Measurements from ENCODE around the gene IGSF23.

DNA sequence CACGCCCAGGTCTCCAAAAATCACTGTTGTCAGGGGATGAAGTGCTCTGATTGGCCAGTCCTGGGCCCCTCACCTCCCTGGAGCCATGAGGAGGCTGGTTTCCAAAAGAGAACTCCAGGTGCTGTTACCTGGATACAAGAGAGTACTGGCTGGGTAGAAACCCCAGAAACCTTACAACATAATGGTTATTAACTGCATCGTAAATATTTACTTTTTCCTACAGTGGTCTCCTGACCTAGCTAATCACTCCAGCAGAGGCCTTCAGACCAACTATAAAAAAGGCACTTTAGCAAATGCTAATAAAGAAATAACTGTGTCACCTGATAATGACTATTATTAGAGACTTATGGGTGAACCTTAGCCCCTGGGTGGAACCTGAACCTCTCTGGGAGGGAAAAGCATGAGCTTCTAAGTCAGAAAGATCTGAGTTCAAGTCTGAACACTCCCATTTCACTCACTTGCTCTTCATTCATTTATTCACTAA is 1.5 kb upstream of the IGSF23 start:
- no peak for TF ChIP-seq CTCF (IDR thresholded peaks at IDR 0.05)
- TF ChIP-seq POLR2A (IDR thresholded peaks at IDR 0.05): no peak

Measured in adrenal gland (tissue), 5 donors.